CD14-positive monocyte (primary cell): ENCODE results near the gene TACR1. TPM values are rescaled to one million over a fixed set of nuclear protein-coding genes. Genes with fewer than 3 reads are reported as not detected.

Experiments used
- DNase-seq, 3 donors: peaks; one replicate each; pipeline ENCODE4 v3.0.0-alpha.2; 2011 to 2022
- H2AFZ ChIP-seq: 2 replicates; pipeline ENCODE4 v1.6.0; 2012; ENCODE audit warnings: mild to moderate bottlenecking, low read depth, low read length, inconsistent platforms; ENCODE audit not compliant: insufficient read depth, poor library complexity, severe bottlenecking
- H3K27ac ChIP-seq, 2 donors: 1 replicate in 1 of 2; 2 replicates in 1 of 2; pipeline ENCODE4 v1.5.1; 2012 to 2013; ENCODE audit warnings: low read length in 2 of 2, control low read depth in 1 of 2, inconsistent platforms in 1 of 2, low read depth in 1 of 2, mild to moderate bottlenecking in 1 of 2
- H3K27me3 ChIP-seq, 2 donors: one replicate each; pipeline versions ENCODE4 v1.6.0 to v1.6.1; 2011 to 2013; ENCODE audit warnings: low read length in 2 of 2; ENCODE audit not compliant: control insufficient read depth in 2 of 2, insufficient read depth in 2 of 2
- H3K36me3 ChIP-seq, 2 donors: replicated peaks in 1 of 2; 1 replicate in 1 of 2; 2 replicates in 1 of 2; pipeline versions ENCODE4 v1.5.1 to v1.6.1; 2012 to 2013; ENCODE audit warnings: low read length in 2 of 2, control low read depth in 1 of 2, inconsistent platforms in 1 of 2, mild to moderate bottlenecking in 1 of 2; ENCODE audit not compliant: insufficient read depth in 2 of 2, control insufficient read depth in 1 of 2
- H3K4me1 ChIP-seq, 2 donors: 1 replicate in 1 of 2; 2 replicates in 1 of 2; pipeline versions ENCODE4 v1.5.1 to v1.6.1; 2012 to 2013; ENCODE audit warnings: low read length in 2 of 2, control low read depth in 1 of 2, inconsistent platforms in 1 of 2, mild to moderate bottlenecking in 1 of 2, moderate library complexity in 1 of 2; ENCODE audit not compliant: insufficient read depth in 2 of 2, control insufficient read depth in 1 of 2
- H3K4me2 ChIP-seq: replicated peaks from 2 replicates; pipeline ENCODE3; 2012; ENCODE audit warnings: low read length, moderate library complexity, mild to moderate bottlenecking; ENCODE audit not compliant: poor library complexity, severe bottlenecking; ENCODE audit errors: extremely low read depth
- H3K4me3 ChIP-seq, 3 experiments: fragments of 200-600 bp in 1 of 3; sonication (generic) in 1 of 3; replicated peaks in 1 of 3; 1 replicate in 2 of 3; 2 replicates in 1 of 3; pipeline ENCODE4 v1.5.1; 2011 to 2013; ENCODE audit warnings: low read length in 3 of 3, mild to moderate bottlenecking in 3 of 3, control low read depth in 2 of 3, low read depth in 2 of 3, inconsistent platforms in 1 of 3, moderate library complexity in 1 of 3
- H3K79me2 ChIP-seq: 2 replicates; pipeline ENCODE4 v1.6.0; 2012; ENCODE audit warnings: mild to moderate bottlenecking, control low read depth, inconsistent platforms, low read length, moderate library complexity; ENCODE audit not compliant: insufficient read depth
- H3K9ac ChIP-seq: 2 replicates; pipeline ENCODE4 v1.6.0; 2017; ENCODE audit warnings: low read length, mild to moderate bottlenecking; ENCODE audit not compliant: insufficient read depth, poor library complexity, severe bottlenecking
- H3K9me3 ChIP-seq, 2 donors: replicated peaks in 1 of 2; 1 replicate in 1 of 2; 2 replicates in 1 of 2; pipeline versions ENCODE4 v1.5.1 to v1.6.1; 2012 to 2013; ENCODE audit warnings: low read length in 2 of 2, control low read depth in 1 of 2; ENCODE audit not compliant: control insufficient read depth in 1 of 2, insufficient read depth in 1 of 2
- H4K20me1 ChIP-seq: 2 replicates; pipeline ENCODE4 v1.6.0; 2012; ENCODE audit warnings: mild to moderate bottlenecking, low read length, control low read depth, moderate library complexity; ENCODE audit not compliant: insufficient read depth
- H3K27ac Mint-ChIP-seq, 7 donors: one replicate each; pipeline ENCODE4 v1.8.0; 2020; ENCODE audit warnings: mild to moderate bottlenecking in 7 of 7, mixed read lengths in 7 of 7, moderate library complexity in 6 of 7, inconsistent platforms in 2 of 7
- H3K27me3 Mint-ChIP-seq, 3 donors: one replicate each; pipeline ENCODE4 v1.8.0; 2021 to 2022; ENCODE audit warnings: low read depth in 3 of 3, mild to moderate bottlenecking in 3 of 3, mixed read lengths in 3 of 3, moderate library complexity in 3 of 3, inconsistent platforms in 1 of 3
- H3K36me3 Mint-ChIP-seq, 2 donors: one replicate each; pipeline ENCODE4 v1.8.0; 2020; ENCODE audit warnings: mixed read lengths in 2 of 2, inconsistent platforms in 1 of 2, mild to moderate bottlenecking in 1 of 2
- H3K4me1 Mint-ChIP-seq: one replicate; pipeline ENCODE4 v1.8.0; 2020; ENCODE audit warnings: mild to moderate bottlenecking, mixed read lengths
- H3K4me3 Mint-ChIP-seq, 2 donors: one replicate each; pipeline ENCODE4 v1.8.0; 2020; ENCODE audit warnings: mild to moderate bottlenecking in 2 of 2, mixed read lengths in 2 of 2, moderate library complexity in 1 of 2
- H3K9me3 Mint-ChIP-seq, 7 donors: one replicate each; pipeline ENCODE4 v1.8.0; 2020 to 2022; ENCODE audit warnings: mixed read lengths in 7 of 7, mild to moderate bottlenecking in 6 of 7, moderate library complexity in 6 of 7, inconsistent platforms in 2 of 7
- CTCF ChIP-seq: fragments of 200-600 bp; IDR thresholded peaks from one replicate; pipeline ENCODE4 v1.8.0; 2022; ENCODE audit warnings: antibody characterized with exemption, mild to moderate bottlenecking
- WGBS: methylation state at CpG from one replicate; pipeline ENCODE4 v1.1.5; 2013; ENCODE audit warnings: missing lambda C conversion rate; ENCODE audit not compliant: insufficient coverage; 5-methylcytosine and 5-hydroxymethylcytosine counted together
- intact Hi-C, 2 donors: fragments of 100-400 bp; cut with micrococcal nuclease; formaldehyde crosslinking; loops; one replicate each; pipeline versions ENCODE4 v1.15.0 to v1.15.1; 2023
- polyA plus RNA-seq, 3 donors: library from polyadenylated mRNA; depleted of rRNA in 1 of 3; unstranded in 2 of 3; stranded (reverse) in 1 of 3; fragments of 300-500 nt in 2 of 3; fragments of >200 nt in 1 of 3; fragmentation: Illumina TruSeq in 2 of 3; gene quantifications; 1 replicate in 2 of 3; 2 replicates in 1 of 3; pipeline ENCODE4 v1.2.3, GENCODE V29; 2012 to 2021

TACR1 gene
- polyA plus RNA-seq, 3 donors, result not detected

- WGBS, result no CpG with 5 or more reads among the region's 1 CpG
- no peaks in the 10 kb centered on the region for H3K36me3 Mint-ChIP-seq
These were observed 98.5 kb downstream of the TACR1 start for GRCh38 chr2:75100801-75101151.

GRCh38 chr2:75100011-75100800, 99.1 kb downstream of the TACR1 start:
- H3K27me3 Mint-ChIP-seq, result peaks cover 1 to 9% (median 4%) of the 10 kb centered on the region in 3 donors
- H3K4me3 Mint-ChIP-seq, result no peak overlapping the region
- no peaks in the 10 kb centered on the region for H3K79me2 ChIP-seq
- H3K36me3 ChIP-seq, result no peaks in the 10 kb centered on the region
- peaks cover 4 to 5% of the 10 kb centered on the region in 2 donors for H3K9me3 ChIP-seq
- TF ChIP-seq CTCF, result no peak
- no peak overlapping the region for H3K4me3 ChIP-seq
- no CpG with 5 or more reads among the region's 3 CpGs for whole genome bisulfite sequencing
- H3K27ac ChIP-seq, result no peak overlapping the region
- no peak overlapping the region for H3K27ac Mint-ChIP-seq
- no peaks in the 10 kb centered on the region for H3K4me1 Mint-ChIP-seq
- H3K4me2 ChIP-seq, result no peak overlapping the region
- H3K9ac ChIP-seq, result no peak overlapping the region
- no peaks in the 10 kb centered on the region for H3K4me1 ChIP-seq
- peaks cover 0 to 8% (median 0%) of the 10 kb centered on the region in 7 donors for H3K9me3 Mint-ChIP-seq
- H2AFZ ChIP-seq, result no peak overlapping the region
- no peaks in the 10 kb centered on the region for H3K36me3 Mint-ChIP-seq
- no peaks in the 10 kb centered on the region for H4K20me1 ChIP-seq
- intact Hi-C loops, result no loop called here
- H3K27me3 ChIP-seq, result peaks cover 0 to 2% of the 10 kb centered on the region in 2 donors
- DNase-seq, result no peak

More at GRCh38 chr2:75100801-75101151, 98.5 kb downstream of the TACR1 start:
- DNase-seq, result no peak
- Histone ChIP-seq H3K27me3 (peaks cover 0 to 2% of the 10 kb centered on the region in 2 donors), H2AFZ (no peak overlapping the region), H4K20me1 (no peaks in the 10 kb centered on the region), H3K4me3 (no peak overlapping the region), H3K36me3 (no peaks in the 10 kb centered on the region), H3K9me3 (peaks cover 4 to 5% of the 10 kb centered on the region in 2 donors), H3K4me2 (no peak overlapping the region), H3K9ac (no peak overlapping the region), H3K4me1 (no peaks in the 10 kb centered on the region), H3K79me2 (no peaks in the 10 kb centered on the region), H3K27ac (no peak overlapping the region)
- H3K27me3 Mint-ChIP-seq, result peaks cover 1 to 9% (median 4%) of the 10 kb centered on the region in 3 donors
- intact Hi-C loops, result no loop called here
- TF ChIP-seq CTCF, result no peak
- no peak overlapping the region for H3K27ac Mint-ChIP-seq
- H3K4me1 Mint-ChIP-seq, result no peaks in the 10 kb centered on the region
- H3K9me3 Mint-ChIP-seq, result peaks cover 0 to 8% (median 0%) of the 10 kb centered on the region in 7 donors
- no peak overlapping the region for H3K4me3 Mint-ChIP-seq
